GM18520 (cell line): ENCODE measurements around the gene SEPTIN6.
A peak's percentile ranks its signal among the peaks of the same experiment; 100 is the strongest.
"Not testable (repeated sequence)": the region's sequence is repeated elsewhere in the genome, so short reads cannot be mapped to it uniquely, and the experiment has no call there.

Source experiments
- ATAC-seq: cut with Tn5 transposase; IDR thresholded peaks from one replicate; pipeline ENCODE4 v1.9.1; 2021; ENCODE audit not compliant: unreplicated experiment

Gene SEPTIN6

GRCh38 chrX:119692191-119693039, 553 bp downstream of the SEPTIN6 start:
- ATAC-seq: no peak

GRCh38 chrX:119690921-119691716, 1.8 kb downstream of the SEPTIN6 start:
- ATAC-seq: no peak

GRCh38 chrX:119688911-119689321, 4.1 kb downstream of the SEPTIN6 start:
- ATAC-seq: no peak

- no peak for ATAC-seq
Measured at GRCh38 chrX:119687661-119688413, 5.1 kb downstream of the SEPTIN6 start.

GRCh38 chrX:119686087-119686691, 6.8 kb downstream of the SEPTIN6 start:
- ATAC-seq: peak; percentile 26

GRCh38 chrX:119685225-119686066, 7.5 kb downstream of the SEPTIN6 start:
- ATAC-seq: peak; percentile 33

- no peak for ATAC-seq
Measured at GRCh38 chrX:119684916-119685224, 8.1 kb downstream of the SEPTIN6 start.

- not testable (repeated sequence) for ATAC-seq
Measured at GRCh38 chrX:119684312-119684711, 8.7 kb downstream of the SEPTIN6 start.

GRCh38 chrX:119682019-119682989, 10.7 kb downstream of the SEPTIN6 start:
- no peak for ATAC-seq

- ATAC-seq: no peak
Measured at GRCh38 chrX:119677654-119677981, 15.3 kb downstream of the SEPTIN6 start.

- ATAC-seq: no peak
Measured at GRCh38 chrX:119676949-119677653, 15.9 kb downstream of the SEPTIN6 start.

- no peak for ATAC-seq
Measured at GRCh38 chrX:119673336-119673735, 19.6 kb downstream of the SEPTIN6 start.

- no peak for ATAC-seq
Measured at GRCh38 chrX:119672426-119672825, 20.5 kb downstream of the SEPTIN6 start.

- no peak for ATAC-seq
Measured at GRCh38 chrX:119669424-119670037, 23.4 kb downstream of the SEPTIN6 start.

- no peak for ATAC-seq
Measured at GRCh38 chrX:119667111-119667878, 25.7 kb downstream of the SEPTIN6 start.

GRCh38 chrX:119664877-119665276, 28.1 kb downstream of the SEPTIN6 start:
- ATAC-seq: not testable (repeated sequence)

- no peak for ATAC-seq
Measured at GRCh38 chrX:119661486-119661885, 31.5 kb downstream of the SEPTIN6 start.
